HCT116 (cell line): ENCODE results near the gene PREX1. TPM values are rescaled to one million over a fixed set of nuclear protein-coding genes. Genes with fewer than 3 reads are reported as not detected.

Experiments
- ATAC-seq: fragments of 200-7000 bp; cut with Tn5 transposase; 2 replicates; pipeline ENCODE4 v1.9.1; 2020; ENCODE audit warnings: mild to moderate bottlenecking, moderate library complexity
- BruUV-seq: library from RNA; stranded (reverse); fragments of 400-500 nt; replicated peaks from 2 replicates; lab custom pipeline; 2021; lab: Mats Ljungman, UMichigan
- CTCF ChIA-PET: fragments of 300-600 bp; sonication (Branson Sonifier 250); formaldehyde crosslinking; loops from one replicate; lab custom pipeline; 2021; ENCODE audit warnings: antibody characterized with exemption; lab: Charles Lee
- POLR2A ChIA-PET: fragments of 300-600, 350-600 bp; sonication (Branson Sonifier 250); formaldehyde crosslinking; loops from one replicate; lab custom pipeline; 2021; ENCODE audit warnings: antibody characterized with exemption; lab: Charles Lee
- RAD21 ChIA-PET, 2 experiments: fragments of 300-600 bp; sonication (Branson Sonifier 250); formaldehyde crosslinking; loops; one replicate each; lab custom pipeline; 2023; ENCODE audit warnings: low total read pairs in 2 of 2; ENCODE audit not compliant: uncharacterized antibody in 2 of 2, unreplicated experiment in 2 of 2, low non-redundant PET in 1 of 2; lab: Charles Lee
- DNase-seq: peaks from one replicate; pipeline ENCODE4 v3.0.0-alpha.2; 2010; ENCODE audit warnings: low read depth, low spot score
- H2AFZ ChIP-seq: fragments of 200-600 bp; shearing (Covaris generic), sonication (generic); 2 replicates; pipeline ENCODE4 v1.6.1; 2017; ENCODE audit warnings: low read depth, mixed run types, mixed read lengths, antibody characterized with exemption, low read length; ENCODE audit not compliant: poor library complexity, severe bottlenecking
- H3K27ac ChIP-seq: 2 replicates; pipeline ENCODE4 v1.5.1; 2012; ENCODE audit warnings: low read depth, low read length
- H3K27me3 ChIP-seq: fragments of 200-600 bp; sonication (generic); 2 replicates; pipeline ENCODE4 v1.6.1; 2016; ENCODE audit warnings: mixed run types, low read length, mixed read lengths; ENCODE audit not compliant: insufficient read depth
- H3K36me3 ChIP-seq, 2 experiments: fragments of 200-500 bp in 1 of 2; fragments of 200-600 bp in 1 of 2; sonication (Bioruptor generic) in 1 of 2; sonication (generic) in 1 of 2; 2 replicates each; pipeline versions ENCODE4 v1.5.1 to v1.6.1; 2014 to 2016; ENCODE audit warnings: low read length in 2 of 2, inconsistent platforms in 1 of 2, mixed read lengths in 1 of 2, mixed run types in 1 of 2; ENCODE audit not compliant: insufficient read depth in 2 of 2, control insufficient read depth in 1 of 2
- H3K4me1 ChIP-seq, 2 experiments: fragments of 200-600 bp in 1 of 2; sonication (generic) in 1 of 2; 2 replicates each; pipeline versions ENCODE4 v1.5.1 to v1.6.1; 2012 to 2017; ENCODE audit warnings: low read length in 2 of 2, inconsistent platforms in 1 of 2, mild to moderate bottlenecking in 1 of 2, mixed read lengths in 1 of 2, mixed run types in 1 of 2, moderate library complexity in 1 of 2; ENCODE audit not compliant: insufficient read depth in 2 of 2, control insufficient read depth in 1 of 2
- H3K4me2 ChIP-seq: fragments of 200-600 bp; sonication (generic); 2 replicates; pipeline ENCODE4 v1.6.1; 2017; ENCODE audit warnings: mixed run types, low read length, mixed read lengths
- H3K4me3 ChIP-seq, 2 experiments: fragments of 200-600 bp in 1 of 2; sonication (generic) in 1 of 2; replicated peaks in 1 of 2; 2 replicates each; pipeline ENCODE4 v1.5.1; 2011 to 2016; ENCODE audit warnings: low read length in 2 of 2, control low read depth in 1 of 2, low read depth in 1 of 2, mild to moderate bottlenecking in 1 of 2, mixed read lengths in 1 of 2, mixed run types in 1 of 2
- H3K79me2 ChIP-seq: fragments of 200-600 bp; sonication (generic); 2 replicates; pipeline ENCODE4 v1.6.1; 2017; ENCODE audit warnings: mild to moderate bottlenecking, mixed run types, low read length, moderate library complexity, mixed read lengths; ENCODE audit not compliant: insufficient read depth
- H3K9ac ChIP-seq: fragments of 200-600 bp; sonication (generic); 2 replicates; pipeline ENCODE4 v1.6.1; 2016; ENCODE audit warnings: low read length, mixed read lengths
- H3K9me2 ChIP-seq: fragments of 200-600 bp; sonication (generic), shearing (Covaris generic); 2 replicates; pipeline ENCODE4 v1.6.1; 2017; ENCODE audit warnings: mixed run types, mild to moderate bottlenecking, moderate library complexity; ENCODE audit not compliant: insufficient read depth
- H3K9me3 ChIP-seq, 2 experiments: fragments of 200-500 bp in 1 of 2; fragments of 200-600 bp in 1 of 2; sonication (Bioruptor generic) in 1 of 2; sonication (generic) in 1 of 2; 2 replicates each; pipeline ENCODE4 v1.6.1; 2014 to 2017; ENCODE audit warnings: low read length in 2 of 2, mixed read lengths in 2 of 2, inconsistent platforms in 1 of 2, low read depth in 1 of 2, mild to moderate bottlenecking in 1 of 2, mixed run types in 1 of 2, moderate library complexity in 1 of 2; ENCODE audit not compliant: control insufficient read depth in 1 of 2, insufficient read depth in 1 of 2
- H4K20me1 ChIP-seq: fragments of 200-600 bp; sonication (generic), shearing (Covaris generic); 2 replicates; pipeline ENCODE4 v1.6.1; 2017; ENCODE audit warnings: mixed run types, mild to moderate bottlenecking, moderate library complexity; ENCODE audit not compliant: insufficient read depth
- CEBPB ChIP-seq: IDR thresholded peaks from 2 replicates; pipeline ENCODE4 v1.6.1; 2012; ENCODE audit warnings: low read depth
- ELF1 ChIP-seq: IDR thresholded peaks from 2 replicates; pipeline ENCODE4 v1.6.1; 2012; ENCODE audit warnings: low read depth, borderline replicate concordance
- JUND ChIP-seq: IDR thresholded peaks from 2 replicates; pipeline ENCODE4 v1.6.1; 2012
- POLR2AphosphoS5 ChIP-seq: IDR thresholded peaks from 2 replicates; pipeline ENCODE4 v1.6.1; 2011; ENCODE audit warnings: mild to moderate bottlenecking, low read depth, low read length, moderate library complexity
- RAD21 ChIP-seq: IDR thresholded peaks from 2 replicates; pipeline ENCODE4 v1.6.1; 2012; ENCODE audit warnings: low read depth, mild to moderate bottlenecking
- YY1 ChIP-seq: IDR thresholded peaks from 2 replicates; pipeline ENCODE4 v1.6.1; 2011; ENCODE audit warnings: low read length, low read depth, moderate library complexity, mild to moderate bottlenecking; ENCODE audit not compliant: insufficient replicate concordance; ENCODE audit errors: extremely low read depth
- intact Hi-C: fragments of 100-400 bp; cut with micrococcal nuclease; formaldehyde crosslinking; loops from 2 replicates; pipeline ENCODE4 v1.10.0; 2022
- total RNA-seq: library from RNA; stranded (reverse); gene quantifications from one replicate; pipeline ENCODE4 v1.2.1, GENCODE V29; 2021; ENCODE audit not compliant: unreplicated experiment
- TF ChIP-seq, protein P1 (sequence below): IDR thresholded peaks from 2 replicates; pipeline ENCODE4 v1.6.1; 2012
- TF ChIP-seq, protein P2 (sequence below), 3 experiments: fragments of 200-600 bp in 1 of 3; sonication (generic) in 1 of 3; IDR thresholded peaks in 2 of 3; conservative IDR thresholded peaks in 1 of 3; 2 replicates each; pipeline ENCODE4 v1.5.1; 2012 to 2017; ENCODE audit warnings: low read depth in 2 of 3, low read length in 2 of 3, antibody characterized with exemption in 1 of 3, borderline replicate concordance in 1 of 3, control low read depth in 1 of 3, mild to moderate bottlenecking in 1 of 3, mixed read lengths in 1 of 3, mixed run types in 1 of 3, moderate library complexity in 1 of 3; ENCODE audit not compliant: insufficient read depth in 1 of 3
- TF ChIP-seq, protein P3 (sequence below): IDR thresholded peaks from 2 replicates; pipeline ENCODE4 v1.6.1; 2011; ENCODE audit warnings: mild to moderate bottlenecking, low read length, moderate library complexity; ENCODE audit not compliant: insufficient replicate concordance; ENCODE audit errors: extremely low read depth

Gene PREX1
- total RNA-seq, 1 experiment from 2014 or later: 6.1 TPM

DNA sequence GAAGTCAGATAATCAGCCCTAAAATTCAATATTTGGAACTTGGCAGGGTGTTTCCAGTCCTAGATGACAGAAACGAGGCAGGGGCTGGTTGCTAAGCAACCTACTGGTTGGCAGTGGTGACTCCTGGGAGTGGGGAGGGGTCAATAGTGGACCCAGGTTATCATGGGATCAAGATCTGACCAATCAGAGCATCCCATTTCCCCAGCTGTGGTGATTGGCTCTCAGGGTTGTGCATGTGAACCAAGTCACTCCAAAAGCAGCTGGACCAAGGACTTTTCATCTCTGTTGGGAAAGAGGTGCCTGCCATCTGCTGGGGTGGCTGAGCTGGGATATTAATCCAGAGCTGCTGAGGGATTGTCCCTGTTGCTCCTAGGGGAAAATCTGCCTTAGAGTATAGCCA, 253.4 kb downstream of the PREX1 start:
- CTCF ChIA-PET: interaction anchor here (1.9 kb wide), 1 partner anchor 46 kb away, joined by 6 read pairs; no protein-coding TSS in a partner anchor

More for the DNA sequence above, 253.4 kb downstream of the PREX1 start:
- DNase-seq: peak; percentile 67
- Histone ChIP-seq H3K27me3 (no peaks in the 10 kb centered on the region), H3K9me2 (no peaks in the 10 kb centered on the region)
- TF ChIP-seq POLR2AphosphoS5: no peak
- TF ChIP-seq, protein P1, sequence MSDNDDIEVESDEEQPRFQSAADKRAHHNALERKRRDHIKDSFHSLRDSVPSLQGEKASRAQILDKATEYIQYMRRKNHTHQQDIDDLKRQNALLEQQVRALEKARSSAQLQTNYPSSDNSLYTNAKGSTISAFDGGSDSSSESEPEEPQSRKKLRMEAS: no peak
- TF ChIP-seq RAD21: peak; percentile 21; the same call in 1 of the 2 replicates
- TF ChIP-seq, protein P2, sequence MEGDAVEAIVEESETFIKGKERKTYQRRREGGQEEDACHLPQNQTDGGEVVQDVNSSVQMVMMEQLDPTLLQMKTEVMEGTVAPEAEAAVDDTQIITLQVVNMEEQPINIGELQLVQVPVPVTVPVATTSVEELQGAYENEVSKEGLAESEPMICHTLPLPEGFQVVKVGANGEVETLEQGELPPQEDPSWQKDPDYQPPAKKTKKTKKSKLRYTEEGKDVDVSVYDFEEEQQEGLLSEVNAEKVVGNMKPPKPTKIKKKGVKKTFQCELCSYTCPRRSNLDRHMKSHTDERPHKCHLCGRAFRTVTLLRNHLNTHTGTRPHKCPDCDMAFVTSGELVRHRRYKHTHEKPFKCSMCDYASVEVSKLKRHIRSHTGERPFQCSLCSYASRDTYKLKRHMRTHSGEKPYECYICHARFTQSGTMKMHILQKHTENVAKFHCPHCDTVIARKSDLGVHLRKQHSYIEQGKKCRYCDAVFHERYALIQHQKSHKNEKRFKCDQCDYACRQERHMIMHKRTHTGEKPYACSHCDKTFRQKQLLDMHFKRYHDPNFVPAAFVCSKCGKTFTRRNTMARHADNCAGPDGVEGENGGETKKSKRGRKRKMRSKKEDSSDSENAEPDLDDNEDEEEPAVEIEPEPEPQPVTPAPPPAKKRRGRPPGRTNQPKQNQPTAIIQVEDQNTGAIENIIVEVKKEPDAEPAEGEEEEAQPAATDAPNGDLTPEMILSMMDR (IDR thresholded peaks at IDR 0.05 in 2 of 3, conservative IDR thresholded peaks at IDR 0.05 in 1 of 3; ENCODE audit: borderline replicate concordance in 1 of 3, insufficient read depth in 1 of 3, low read depth in 2 of 3, low read length in 2 of 3): peak in 1 of 3 experiments; percentile 3; a peak in 1 of 6 replicates
- TF ChIP-seq JUND: no peak
- no peak for TF ChIP-seq ELF1
- TF ChIP-seq CEBPB: no peak
- TF ChIP-seq, protein P3, sequence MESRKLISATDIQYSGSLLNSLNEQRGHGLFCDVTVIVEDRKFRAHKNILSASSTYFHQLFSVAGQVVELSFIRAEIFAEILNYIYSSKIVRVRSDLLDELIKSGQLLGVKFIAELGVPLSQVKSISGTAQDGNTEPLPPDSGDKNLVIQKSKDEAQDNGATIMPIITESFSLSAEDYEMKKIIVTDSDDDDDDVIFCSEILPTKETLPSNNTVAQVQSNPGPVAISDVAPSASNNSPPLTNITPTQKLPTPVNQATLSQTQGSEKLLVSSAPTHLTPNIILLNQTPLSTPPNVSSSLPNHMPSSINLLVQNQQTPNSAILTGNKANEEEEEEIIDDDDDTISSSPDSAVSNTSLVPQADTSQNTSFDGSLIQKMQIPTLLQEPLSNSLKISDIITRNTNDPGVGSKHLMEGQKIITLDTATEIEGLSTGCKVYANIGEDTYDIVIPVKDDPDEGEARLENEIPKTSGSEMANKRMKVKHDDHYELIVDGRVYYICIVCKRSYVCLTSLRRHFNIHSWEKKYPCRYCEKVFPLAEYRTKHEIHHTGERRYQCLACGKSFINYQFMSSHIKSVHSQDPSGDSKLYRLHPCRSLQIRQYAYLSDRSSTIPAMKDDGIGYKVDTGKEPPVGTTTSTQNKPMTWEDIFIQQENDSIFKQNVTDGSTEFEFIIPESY: no peak
- TF ChIP-seq YY1: no peak
- TF ChIP-seq, all 23 proteins: peak for 2
- ChIA-PET RAD21 (no interaction called here), POLR2A (no interaction called here)
- no peak overlapping the region for H3K9ac ChIP-seq
- H3K4me3 ChIP-seq: no peak overlapping the region
- H2AFZ ChIP-seq: no peak overlapping the region
- no peaks in the 10 kb centered on the region for H4K20me1 ChIP-seq
- no peak overlapping the region for H3K27ac ChIP-seq
- no peaks in the 10 kb centered on the region for H3K9me3 ChIP-seq
- no peak overlapping the region for H3K4me2 ChIP-seq
- intact Hi-C loops: no loop called here
- 0 out of 4 replicates have a peak, but pooled peaks cover 0 to 4% of the 10 kb centered on the region in 2 experiments for H3K4me1 ChIP-seq
- no peaks in the 10 kb centered on the region for H3K79me2 ChIP-seq
- BruUV-seq: no TSS peak
- H3K36me3 ChIP-seq: no peaks in the 10 kb centered on the region
- peak; percentile 89 for ATAC-seq

Other genes with a start within 250 kb of the PREX1 start
- 22.2 TPM for gene ARFGEF2, start 93.7 kb upstream of the PREX1 start, total RNA-seq
- gene CSE1L, start 218.3 kb upstream of the PREX1 start, total RNA-seq: 158 TPM